GM12878 (cell line): ENCODE measurements around the gene SULT1A3. TPM values are rescaled to one million over a fixed set of nuclear protein-coding genes. Genes with fewer than 3 reads are reported as not detected.

Experiments used
- ATAC-seq: fragments of 200-7000 bp; cut with Tn5 transposase; 3 replicates; pipeline ENCODE4 v1.9.1; 2020; ENCODE audit warnings: mild to moderate bottlenecking, moderate library complexity
- BruUV-seq: library from RNA; stranded (reverse); fragments of 400-500 nt; replicated peaks from 2 replicates; lab custom pipeline; 2021; lab: Mats Ljungman, UMichigan
- CTCF ChIA-PET: fragments of 300-600 bp; sonication (Branson Sonifier 250); formaldehyde crosslinking; extraction: SDS; loops from one replicate; lab custom pipeline; 2021; ENCODE audit warnings: inconsistent platforms; lab: Yijun Ruan, JAX
- POLR2A ChIA-PET: fragments of 350-600 bp; formaldehyde crosslinking; extraction: SDS; loops from one replicate; lab custom pipeline; 2021; ENCODE audit warnings: inconsistent platforms; lab: Charles Lee
- RAD21 ChIA-PET: fragments of 300-600 bp; sonication (Branson Sonifier 250); formaldehyde crosslinking; loops from one replicate; lab custom pipeline; 2023; ENCODE audit warnings: antibody characterized with exemption; ENCODE audit not compliant: unreplicated experiment; lab: Charles Lee
- SMC1A ChIA-PET: fragments of 300-600 bp; sonication (Branson Sonifier 250); formaldehyde crosslinking; loops from one replicate; lab custom pipeline; 2023; ENCODE audit not compliant: unreplicated experiment, uncharacterized antibody; lab: Charles Lee
- DNase-seq: peaks from one replicate; pipeline ENCODE4 v3.0.0-alpha.2; 2011; ENCODE audit warnings: low read depth, low spot score
- FAIRE-seq: peaks from 3 replicates; lab custom pipeline; 2011; peaks lifted over from hg19 to GRCh38; lab: Jason Lieb, UNC
- H2AFZ ChIP-seq: 2 replicates; pipeline ENCODE4 v1.6.0; 2011; ENCODE audit warnings: low read depth, low read length, control low read depth; ENCODE audit not compliant: control insufficient read depth
- H3K27ac ChIP-seq: 2 replicates; pipeline ENCODE4 v1.5.1; 2011; ENCODE audit warnings: control low read depth; ENCODE audit not compliant: control insufficient read depth, insufficient read depth
- H3K27me3 ChIP-seq, 2 experiments: replicated peaks in 1 of 2; 2 replicates each; pipeline versions ENCODE4 v1.6.0 to v1.6.1; 2011; ENCODE audit warnings: low read length in 1 of 2; ENCODE audit not compliant: control insufficient read depth in 2 of 2, insufficient read depth in 2 of 2
- H3K36me3 ChIP-seq, 2 experiments: 2 replicates each; pipeline ENCODE4 v1.5.1; 2011; ENCODE audit warnings: low read length in 1 of 2; ENCODE audit not compliant: control insufficient read depth in 2 of 2, insufficient read depth in 2 of 2
- H3K4me1 ChIP-seq: 2 replicates; pipeline ENCODE4 v1.6.1; 2011; ENCODE audit warnings: mild to moderate bottlenecking, low read length, moderate library complexity, mixed read lengths; ENCODE audit not compliant: control insufficient read depth, insufficient read depth
- H3K4me2 ChIP-seq: 2 replicates; pipeline ENCODE4 v1.6.0; 2011; ENCODE audit warnings: control low read depth; ENCODE audit not compliant: control insufficient read depth, insufficient read depth
- H3K4me3 ChIP-seq: fragments of 200-600 bp; sonication (generic); 2 replicates; pipeline ENCODE4 v1.5.1; 2016
- H3K79me2 ChIP-seq: 2 replicates; pipeline ENCODE4 v1.6.0; 2011; ENCODE audit warnings: low read length; ENCODE audit not compliant: control insufficient read depth, insufficient read depth
- H3K9ac ChIP-seq: 2 replicates; pipeline ENCODE4 v1.8.0; 2011; ENCODE audit warnings: low read length, control low read depth, mixed read lengths; ENCODE audit not compliant: control insufficient read depth, insufficient read depth
- H3K9me3 ChIP-seq: replicated peaks from 3 replicates; pipeline ENCODE4 v1.5.1; 2011; ENCODE audit warnings: mild to moderate bottlenecking, low read length; ENCODE audit not compliant: control insufficient read depth, insufficient read depth
- H4K20me1 ChIP-seq: 2 replicates; pipeline ENCODE4 v1.6.0; 2011; ENCODE audit not compliant: control insufficient read depth, insufficient read depth
- BMI1 ChIP-seq: fragments of 450-650 bp; IDR thresholded peaks from 2 replicates; pipeline ENCODE4 v1.6.1; 2016; ENCODE audit warnings: mild to moderate bottlenecking, moderate library complexity, borderline replicate concordance
- BRCA1 ChIP-seq: IDR thresholded peaks from 2 replicates; pipeline ENCODE4 v1.6.1; 2011; ENCODE audit warnings: low read depth, low read length, improper control_type of control experiment
- CBFB ChIP-seq: IDR thresholded peaks from 2 replicates; pipeline ENCODE4 v1.6.1; 2016; ENCODE audit warnings: antibody characterized with exemption, low read depth
- CHD2 ChIP-seq: IDR thresholded peaks from 2 replicates; pipeline ENCODE4 v1.6.1; 2011; ENCODE audit warnings: low read depth, low read length, improper control_type of control experiment, borderline replicate concordance
- CHD4 ChIP-seq: fragments of 200-600 bp; sonication (generic); IDR thresholded peaks from 2 replicates; pipeline ENCODE4 v1.6.1; 2016; ENCODE audit warnings: mild to moderate bottlenecking
- EGR1 ChIP-seq, 2 experiments: IDR thresholded peaks; 1 replicate in 1 of 2; 2 replicates in 1 of 2; pipeline ENCODE4 v1.6.1; 2011 to 2012; ENCODE audit warnings: low read depth in 2 of 2, low read length in 2 of 2, borderline replicate concordance in 1 of 2, mild to moderate bottlenecking in 1 of 2, moderate library complexity in 1 of 2
- EP300 ChIP-seq, 2 experiments: fragments of 150-350 bp in 1 of 2; IDR thresholded peaks; 2 replicates each; pipeline ENCODE4 v1.6.1; 2011 to 2012; ENCODE audit warnings: low read depth in 2 of 2, low read length in 2 of 2, borderline replicate concordance in 1 of 2, improper control_type of control experiment in 1 of 2, inconsistent platforms in 1 of 2; ENCODE audit not compliant: control insufficient read depth in 1 of 2
- HCFC1 ChIP-seq: fragments of 150-350 bp; IDR thresholded peaks from 2 replicates; pipeline ENCODE4 v1.6.1; 2014; ENCODE audit warnings: low read length
- KAT2A ChIP-seq: conservative IDR thresholded peaks from 2 replicates; pipeline ENCODE4 v1.6.1; 2011; ENCODE audit warnings: low read depth, low read length; ENCODE audit not compliant: control insufficient read depth
- MYB ChIP-seq: fragments of 150-350 bp; IDR thresholded peaks from 2 replicates; pipeline ENCODE4 v1.6.1; 2014; ENCODE audit warnings: mild to moderate bottlenecking, low read depth, low read length, borderline replicate concordance
- NFYA ChIP-seq: IDR thresholded peaks from 2 replicates; pipeline ENCODE4 v1.6.1; 2011; ENCODE audit warnings: low read depth, mild to moderate bottlenecking, low read length, improper control_type of control experiment, borderline replicate concordance
- NR2C1 ChIP-seq: fragments of 450-650 bp; IDR thresholded peaks from 2 replicates; pipeline ENCODE4 v1.6.1; 2017; ENCODE audit warnings: antibody characterized with exemption, mild to moderate bottlenecking, moderate library complexity
- POLR2AphosphoS2 ChIP-seq: IDR thresholded peaks from 2 replicates; pipeline ENCODE4 v1.6.1; 2011; ENCODE audit warnings: low read depth, mild to moderate bottlenecking, low read length, improper control_type of control experiment, moderate library complexity
- POLR2AphosphoS5 ChIP-seq: IDR thresholded peaks from 2 replicates; pipeline ENCODE4 v1.6.1; 2011; ENCODE audit warnings: mild to moderate bottlenecking, low read length, inconsistent platforms
- RBBP5 ChIP-seq: fragments of 200-600 bp; sonication (generic); conservative IDR thresholded peaks from 2 replicates; pipeline ENCODE4 v1.6.1; 2016
- SIN3A ChIP-seq: IDR thresholded peaks from 2 replicates; pipeline ENCODE4 v1.6.1; 2012; ENCODE audit warnings: low read depth, low read length, improper control_type of control experiment
- SMC3 ChIP-seq: IDR thresholded peaks from 2 replicates; pipeline ENCODE4 v1.6.1; 2011; ENCODE audit warnings: low read length, improper control_type of control experiment, borderline replicate concordance
- SRF ChIP-seq, 2 experiments: IDR thresholded peaks; 2 replicates each; pipeline ENCODE4 v1.6.1; 2011; ENCODE audit warnings: low read depth in 2 of 2, low read length in 2 of 2, mild to moderate bottlenecking in 1 of 2, moderate library complexity in 1 of 2
- STAT3 ChIP-seq: IDR thresholded peaks from 2 replicates; pipeline ENCODE4 v1.6.1; 2011; ENCODE audit warnings: low read depth, low read length, improper control_type of control experiment
- TAF1 ChIP-seq: IDR thresholded peaks from 2 replicates; pipeline ENCODE4 v1.6.1; 2011; ENCODE audit warnings: mild to moderate bottlenecking, low read depth, low read length, borderline replicate concordance
- TCF7 ChIP-seq: IDR thresholded peaks from 2 replicates; pipeline ENCODE4 v1.6.1; 2014; ENCODE audit warnings: antibody characterized with exemption, borderline replicate concordance
- ZNF384 ChIP-seq: IDR thresholded peaks from 2 replicates; pipeline ENCODE4 v1.6.1; 2012; ENCODE audit warnings: low read depth, mild to moderate bottlenecking, low read length, improper control_type of control experiment, borderline replicate concordance
- WGBS: methylation state at CpG from one replicate; pipeline ENCODE4 v1.1.6; 2016; ENCODE audit warnings: low lambda C conversion rate; ENCODE audit not compliant: insufficient replicate concordance, insufficient coverage; ENCODE audit errors: missing lambda C conversion rate; 5-methylcytosine and 5-hydroxymethylcytosine counted together
- in situ Hi-C: fragments of 300-500 bp; cut with MboI; formaldehyde crosslinking; loops from 9 replicates; pipeline ENCODE4 v1.14.3; 2018; ENCODE audit warnings: mixed read lengths
- intact Hi-C: fragments of 100-400 bp; cut with micrococcal nuclease; formaldehyde crosslinking; loops from one replicate; pipeline ENCODE4 v1.14.2; 2022; ENCODE audit not compliant: unreplicated experiment
- polyA plus RNA-seq, 11 experiments: library from polyadenylated mRNA; depleted of rRNA in 4 of 11; unstranded in 6 of 11; stranded (reverse) in 5 of 11; fragments of >200 nt; fragmentation: Nextera tagmentation in 4 of 11; fragmentation: Illumina TruSeq in 1 of 11; extraction: Ambion mirVana in 4 of 11; extraction: Trizol in 1 of 11; gene quantifications; 1 replicate in 1 of 11; 2 replicates in 10 of 11; pipeline versions ENCODE4 v1.2.1 to v1.2.3, GENCODE V29; 2011 to 2016; ENCODE audit warnings: inconsistent platforms in 2 of 11, missing spikeins in 2 of 11, low read depth in 1 of 11
- total RNA-seq, 4 experiments: library from RNA; depleted of rRNA in 3 of 4; stranded (reverse); fragments of >200 nt in 3 of 4; fragmentation: Illumina TruSeq in 1 of 4; extraction: Trizol in 1 of 4; gene quantifications; 2 replicates each; pipeline versions ENCODE4 v1.2.1 to v1.2.3, GENCODE V29; 2013 to 2021
- TF ChIP-seq, protein P1 (sequence below): fragments of 450-650 bp; conservative IDR thresholded peaks from 2 replicates; pipeline ENCODE4 v1.6.1; 2017; ENCODE audit warnings: mild to moderate bottlenecking, moderate library complexity
- TF ChIP-seq, protein P2 (sequence below): IDR thresholded peaks from 2 replicates; pipeline ENCODE4 v1.6.1; 2012; ENCODE audit warnings: low read depth, low read length, improper control_type of control experiment

Gene SULT1A3
- total and polyA plus RNA-seq, 10 of the 15 experiments (the other 5 are each of a cell fraction or from before 2014, with no cell fraction given) = 3.3 to 15.8 (median 6.2) TPM

DNA sequence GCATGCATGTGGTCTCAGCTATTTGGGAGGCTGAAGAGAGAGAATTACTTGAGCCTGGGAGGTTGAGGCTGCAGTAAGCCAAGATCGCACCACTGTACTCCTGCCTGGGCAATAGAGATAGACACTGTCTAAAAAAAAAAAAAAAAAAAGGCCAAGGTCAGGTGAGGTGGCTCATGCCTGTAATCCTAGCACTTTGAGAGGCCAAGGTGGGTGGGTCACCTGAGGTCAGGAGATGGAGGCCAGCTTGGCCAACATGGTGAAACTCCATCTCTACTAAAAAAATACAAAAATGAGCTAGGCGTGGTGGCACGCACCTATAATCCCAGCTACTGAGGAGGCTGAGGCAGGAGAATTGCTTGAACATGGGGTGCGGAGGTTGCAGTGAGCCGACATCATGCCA is 43.9 kb upstream of the SULT1A3 start (continued):
- TF ChIP-seq KAT2A (no peak), STAT3 (no peak), POLR2AphosphoS5 (no peak), POLR2AphosphoS2 (no peak)
- TF ChIP-seq, protein P1, sequence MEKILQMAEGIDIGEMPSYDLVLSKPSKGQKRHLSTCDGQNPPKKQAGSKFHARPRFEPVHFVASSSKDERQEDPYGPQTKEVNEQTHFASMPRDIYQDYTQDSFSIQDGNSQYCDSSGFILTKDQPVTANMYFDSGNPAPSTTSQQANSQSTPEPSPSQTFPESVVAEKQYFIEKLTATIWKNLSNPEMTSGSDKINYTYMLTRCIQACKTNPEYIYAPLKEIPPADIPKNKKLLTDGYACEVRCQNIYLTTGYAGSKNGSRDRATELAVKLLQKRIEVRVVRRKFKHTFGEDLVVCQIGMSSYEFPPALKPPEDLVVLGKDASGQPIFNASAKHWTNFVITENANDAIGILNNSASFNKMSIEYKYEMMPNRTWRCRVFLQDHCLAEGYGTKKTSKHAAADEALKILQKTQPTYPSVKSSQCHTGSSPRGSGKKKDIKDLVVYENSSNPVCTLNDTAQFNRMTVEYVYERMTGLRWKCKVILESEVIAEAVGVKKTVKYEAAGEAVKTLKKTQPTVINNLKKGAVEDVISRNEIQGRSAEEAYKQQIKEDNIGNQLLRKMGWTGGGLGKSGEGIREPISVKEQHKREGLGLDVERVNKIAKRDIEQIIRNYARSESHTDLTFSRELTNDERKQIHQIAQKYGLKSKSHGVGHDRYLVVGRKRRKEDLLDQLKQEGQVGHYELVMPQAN = no peak
- TF ChIP-seq, protein P2, sequence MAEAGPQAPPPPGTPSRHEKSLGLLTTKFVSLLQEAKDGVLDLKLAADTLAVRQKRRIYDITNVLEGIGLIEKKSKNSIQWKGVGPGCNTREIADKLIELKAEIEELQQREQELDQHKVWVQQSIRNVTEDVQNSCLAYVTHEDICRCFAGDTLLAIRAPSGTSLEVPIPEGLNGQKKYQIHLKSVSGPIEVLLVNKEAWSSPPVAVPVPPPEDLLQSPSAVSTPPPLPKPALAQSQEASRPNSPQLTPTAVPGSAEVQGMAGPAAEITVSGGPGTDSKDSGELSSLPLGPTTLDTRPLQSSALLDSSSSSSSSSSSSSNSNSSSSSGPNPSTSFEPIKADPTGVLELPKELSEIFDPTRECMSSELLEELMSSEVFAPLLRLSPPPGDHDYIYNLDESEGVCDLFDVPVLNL = no peak
- TF ChIP-seq, all 136 proteins: peak for 0

DNA sequence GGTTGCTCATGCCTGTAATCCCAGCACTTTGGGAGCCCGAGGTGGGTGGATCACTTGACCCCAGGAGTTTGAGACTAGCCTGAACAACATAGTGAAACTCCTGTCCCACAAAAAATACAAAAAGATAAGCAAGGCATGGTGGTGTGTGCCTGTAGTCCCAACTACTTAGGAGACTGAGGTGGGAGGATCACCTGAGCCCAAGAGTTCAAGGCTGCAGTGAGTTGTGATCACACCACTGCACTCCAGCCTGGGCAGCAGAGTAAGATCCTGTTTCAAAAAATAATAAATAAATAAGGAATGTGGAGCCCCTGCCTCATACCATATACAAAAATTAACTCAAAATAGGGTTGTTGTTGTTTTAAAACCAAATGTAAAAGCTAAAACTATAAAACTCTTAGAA is 41.8 kb upstream of the SULT1A3 start:
- in situ Hi-C loops = no loop called here
- no peak for FAIRE-seq

More for the DNA sequence above, 41.8 kb upstream of the SULT1A3 start:
- Histone ChIP-seq H2AFZ (no peak overlapping the region), H3K79me2 (no peaks in the 10 kb centered on the region), H3K36me3 (no peaks in the 10 kb centered on the region), H3K27ac (no peak overlapping the region), H3K4me3 (no peak overlapping the region), H3K4me2 (no peak overlapping the region), H3K9ac (no peak overlapping the region), H3K9me3 (no peaks in the 10 kb centered on the region), H3K4me1 (no peaks in the 10 kb centered on the region; the same call in 1 of the 2 replicates), H3K27me3 (no peaks in the 10 kb centered on the region), H4K20me1 (no peaks in the 10 kb centered on the region)
- ChIA-PET CTCF (interaction anchor here (0.6 to 1.9 kb wide), 3 partner anchors 18 to 215 kb away, joined by 3 to 7 read pairs (median 3); partner anchors contain the start of gene TBX6), RAD21 (interaction anchor here (1.0 kb wide), 1 partner anchor 65 kb away, joined by 3 read pairs; no protein-coding TSS in a partner anchor), POLR2A (no interaction called here), SMC1A (no interaction called here)
- intact Hi-C loops = no loop called here
- WGBS = 12% methylated on average over 1 of the region's 1 CpG
- ATAC-seq (no peak), DNase-seq (no peak)
- TF ChIP-seq HCFC1 (no peak), NFYA (no peak), BRCA1 (no peak), SRF (IDR thresholded peaks at IDR 0.05; ENCODE audit: low read depth in 2 of 2, low read length in 2 of 2) (no peak), CHD2 (no peak), TAF1 (no peak), TCF7 (no peak), RBBP5 (no peak), SMC3 (no peak), ZNF384 (no peak), MYB (no peak), NR2C1 (no peak), BMI1 (no peak), CHD4 (no peak), EGR1 (IDR thresholded peaks at IDR 0.05; ENCODE audit: borderline replicate concordance in 1 of 2, low read depth in 2 of 2, low read length in 2 of 2) (no peak), SIN3A (no peak), CBFB (no peak), EP300 (IDR thresholded peaks at IDR 0.05; ENCODE audit: borderline replicate concordance in 1 of 2, control insufficient read depth in 1 of 2, low read depth in 2 of 2, low read length in 2 of 2) (no peak)
- no TSS peak for BruUV-seq
